Mucosa of stomach (tissue), 1 donor: Measurements from ENCODE around the gene ANKRD44.
"Not testable (repeated sequence)": the region's sequence is repeated elsewhere in the genome, so short reads cannot be mapped to it uniquely, and the experiment has no call there.

Experiments
- H3K27me3 ChIP-seq: one replicate; pipeline ENCODE4 v1.7.0; 2013; ENCODE audit warnings: mild to moderate bottlenecking, low read length; ENCODE audit not compliant: control insufficient read depth, insufficient read depth
- H3K36me3 ChIP-seq: one replicate; pipeline ENCODE4 v1.7.0; 2013; ENCODE audit warnings: low read length; ENCODE audit not compliant: control insufficient read depth, insufficient read depth
- H3K4me1 ChIP-seq: one replicate; pipeline ENCODE4 v1.7.0; 2013; ENCODE audit warnings: mild to moderate bottlenecking, low read length; ENCODE audit not compliant: control insufficient read depth, insufficient read depth
- H3K4me3 ChIP-seq: one replicate; pipeline ENCODE4 v1.7.0; 2013; ENCODE audit warnings: low read length
- H3K9ac ChIP-seq: one replicate; pipeline ENCODE4 v1.7.0; 2013; ENCODE audit warnings: mild to moderate bottlenecking, low read length, moderate library complexity
- H3K9me3 ChIP-seq: one replicate; pipeline ENCODE4 v1.7.0; 2013; ENCODE audit warnings: mild to moderate bottlenecking, low read length, moderate library complexity; ENCODE audit not compliant: control insufficient read depth
- donor health status: Pancreatic carcinoma.

The ANKRD44 gene

GRCh38 chr2:197052356-197052755 is 258.2 kb downstream of the ANKRD44 start:
- Histone ChIP-seq H3K27me3 (no peaks in the 10 kb centered on the region), H3K36me3 (no peaks in the 10 kb centered on the region), H3K9ac (no peak overlapping the region)

GRCh38 chr2:197045115-197045514 is 265.5 kb downstream of the ANKRD44 start:
- Histone ChIP-seq H3K27me3 (no peaks in the 10 kb centered on the region), H3K36me3 (no peaks in the 10 kb centered on the region)

More at GRCh38 chr2:197052356-197052755, 258.2 kb downstream of the ANKRD44 start:
- Histone ChIP-seq H3K4me1 (no peaks in the 10 kb centered on the region), H3K9me3 (no peaks in the 10 kb centered on the region), H3K4me3 (no peak overlapping the region)

GRCh38 chr2:197042739-197043196 is 267.8 kb downstream of the ANKRD44 start:
- no peaks in the 10 kb centered on the region for H3K9me3 ChIP-seq
- no peak overlapping the region for H3K4me3 ChIP-seq

More at GRCh38 chr2:197045115-197045514, 265.5 kb downstream of the ANKRD44 start:
- Histone ChIP-seq H3K4me3 (no peak overlapping the region), H3K9me3 (no peaks in the 10 kb centered on the region), H3K9ac (no peak overlapping the region), H3K4me1 (no peaks in the 10 kb centered on the region)

GRCh38 chr2:197037863-197038398 is 272.6 kb downstream of the ANKRD44 start:
- Histone ChIP-seq H3K9ac (no peak overlapping the region), H3K36me3 (no peaks in the 10 kb centered on the region), H3K4me1 (no peaks in the 10 kb centered on the region), H3K4me3 (no peak overlapping the region), H3K27me3 (no peaks in the 10 kb centered on the region), H3K9me3 (no peaks in the 10 kb centered on the region)

More at GRCh38 chr2:197042739-197043196, 267.8 kb downstream of the ANKRD44 start:
- H3K4me1 ChIP-seq: no peaks in the 10 kb centered on the region
- H3K27me3 ChIP-seq: no peaks in the 10 kb centered on the region
- no peaks in the 10 kb centered on the region for H3K36me3 ChIP-seq
- H3K9ac ChIP-seq: no peak overlapping the region

GRCh38 chr2:197035002-197035401 is 275.6 kb downstream of the ANKRD44 start:
- Histone ChIP-seq H3K27me3 (no peaks in the 10 kb centered on the region), H3K4me3 (no peak overlapping the region), H3K4me1 (no peaks in the 10 kb centered on the region), H3K9me3 (no peaks in the 10 kb centered on the region), H3K36me3 (no peaks in the 10 kb centered on the region), H3K9ac (no peak overlapping the region)

- Histone ChIP-seq H3K36me3 (no peaks in the 10 kb centered on the region), H3K9ac (no peak overlapping the region), H3K27me3 (no peaks in the 10 kb centered on the region), H3K4me1 (no peaks in the 10 kb centered on the region), H3K4me3 (no peak overlapping the region), H3K9me3 (no peaks in the 10 kb centered on the region)
Measured at GRCh38 chr2:197034292-197034691, 276.3 kb downstream of the ANKRD44 start.

GRCh38 chr2:197033222-197033621 is 277.4 kb downstream of the ANKRD44 start:
- H3K9me3 ChIP-seq: no peaks in the 10 kb centered on the region
- no peak overlapping the region for H3K9ac ChIP-seq
- H3K27me3 ChIP-seq: no peaks in the 10 kb centered on the region
- H3K4me3 ChIP-seq: no peak overlapping the region
- H3K36me3 ChIP-seq: no peaks in the 10 kb centered on the region
- H3K4me1 ChIP-seq: no peaks in the 10 kb centered on the region

- Histone ChIP-seq H3K9me3 (no peaks in the 10 kb centered on the region), H3K36me3 (no peaks in the 10 kb centered on the region), H3K9ac (no peak overlapping the region), H3K4me1 (no peaks in the 10 kb centered on the region), H3K27me3 (no peaks in the 10 kb centered on the region), H3K4me3 (no peak overlapping the region)
Measured at GRCh38 chr2:197031803-197032202, 278.8 kb downstream of the ANKRD44 start.

GRCh38 chr2:197030090-197030489 is 280.5 kb downstream of the ANKRD44 start:
- no peaks in the 10 kb centered on the region for H3K27me3 ChIP-seq
- H3K36me3 ChIP-seq: no peaks in the 10 kb centered on the region
- no peak overlapping the region for H3K4me3 ChIP-seq
- H3K9me3 ChIP-seq: no peaks in the 10 kb centered on the region
- no peaks in the 10 kb centered on the region for H3K4me1 ChIP-seq
- H3K9ac ChIP-seq: no peak overlapping the region

GRCh38 chr2:197028633-197029032 is 281.9 kb downstream of the ANKRD44 start:
- no peaks in the 10 kb centered on the region for H3K4me1 ChIP-seq
- H3K27me3 ChIP-seq: no peaks in the 10 kb centered on the region
- H3K9ac ChIP-seq: no peak overlapping the region
- H3K36me3 ChIP-seq: peaks cover 3% of the 10 kb centered on the region
- no peaks in the 10 kb centered on the region for H3K9me3 ChIP-seq
- H3K4me3 ChIP-seq: no peak overlapping the region

- Histone ChIP-seq H3K4me3 (no peak overlapping the region), H3K9me3 (no peaks in the 10 kb centered on the region), H3K4me1 (no peaks in the 10 kb centered on the region), H3K9ac (no peak overlapping the region), H3K27me3 (no peaks in the 10 kb centered on the region), H3K36me3 (peaks cover 3% of the 10 kb centered on the region)
Measured at GRCh38 chr2:197028230-197028629, 282.4 kb downstream of the ANKRD44 start.

GRCh38 chr2:197024206-197024605 is 286.4 kb downstream of the ANKRD44 start:
- no peaks in the 10 kb centered on the region for H3K4me1 ChIP-seq
- H3K36me3 ChIP-seq: peaks cover 3% of the 10 kb centered on the region
- no peak overlapping the region for H3K9ac ChIP-seq
- no peaks in the 10 kb centered on the region for H3K27me3 ChIP-seq
- H3K4me3 ChIP-seq: no peak overlapping the region
- H3K9me3 ChIP-seq: no peaks in the 10 kb centered on the region

GRCh38 chr2:197020921-197021320 is 289.7 kb downstream of the ANKRD44 start:
- H3K4me1 ChIP-seq, H3K27me3 ChIP-seq, H3K9me3 ChIP-seq, H3K4me3 ChIP-seq, H3K36me3 ChIP-seq, H3K9ac ChIP-seq: not testable (repeated sequence)
